ENCODE data around the gene MAP3K21.

The MAP3K21 gene

DNA sequence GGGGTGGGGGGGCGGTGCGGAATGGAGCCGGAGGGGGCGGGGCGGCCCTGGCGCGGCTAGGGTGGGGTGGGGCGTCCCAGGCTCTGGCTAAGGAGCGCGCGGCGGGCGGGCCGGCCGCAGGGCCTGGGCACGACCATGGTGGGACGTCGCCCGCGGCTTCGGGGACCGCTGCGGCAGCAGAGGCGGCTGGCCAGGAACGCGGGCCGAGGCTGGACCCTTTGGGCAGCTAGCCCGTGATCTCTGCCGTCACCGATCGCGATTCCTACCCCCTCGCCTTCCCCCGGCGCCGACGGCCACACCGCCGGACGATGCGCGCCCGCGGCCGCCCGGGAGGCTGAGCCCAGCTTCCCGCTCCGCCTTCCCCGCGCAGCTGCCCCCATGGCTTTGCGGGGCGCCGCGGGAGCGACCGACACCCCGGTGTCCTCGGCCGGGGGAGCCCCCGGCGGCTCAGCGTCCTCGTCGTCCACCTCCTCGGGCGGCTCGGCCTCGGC, at the start of gene MAP3K21:
TSS of gene MAP3K21 (plus strand) at position 74 of the 491 bp plus-strand sequence. CDS start at position 379, 305 bp downstream.
- DNase-seq: no peak

DNA sequence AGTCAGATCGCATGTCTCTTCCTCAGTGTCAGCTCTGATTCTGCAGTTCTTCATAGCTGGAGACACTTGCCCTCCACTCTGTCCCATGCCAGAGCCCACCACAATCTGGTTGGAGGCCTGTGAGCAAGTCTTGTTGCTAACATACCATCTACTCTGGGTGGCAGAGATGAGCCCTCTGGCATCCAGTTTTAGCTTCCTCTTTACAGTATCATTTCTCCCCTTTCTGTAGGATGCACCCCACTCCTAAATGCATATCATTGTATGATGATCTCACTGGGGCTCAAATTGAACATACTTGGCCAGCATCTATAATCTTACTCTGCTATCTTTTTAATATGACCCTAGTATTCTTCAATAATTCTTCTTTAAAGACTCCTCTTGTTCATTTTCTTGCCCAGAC, 48.9 kb upstream of the MAP3K21 start:
- no peak for DNase-seq

DNA sequence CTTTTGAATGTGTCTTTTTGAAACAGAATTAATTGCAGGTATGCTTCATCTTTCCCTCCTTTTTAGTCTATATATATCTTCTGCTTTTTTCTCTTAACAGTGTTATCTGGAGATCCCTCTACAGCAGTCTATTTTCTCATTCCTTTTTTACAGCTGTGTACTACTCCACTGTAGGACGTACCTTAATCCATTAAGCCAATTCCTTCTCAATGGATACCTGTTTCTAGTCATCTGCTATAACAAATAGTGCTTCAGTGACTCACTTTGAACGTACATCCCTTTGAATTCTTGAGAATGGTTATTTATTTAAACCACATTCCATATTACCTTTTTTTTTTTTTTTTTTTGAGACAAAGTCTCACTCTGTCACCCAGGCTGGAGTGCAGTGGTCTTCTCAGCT, 47.6 kb upstream of the MAP3K21 start:
- no peak for DNase-seq

DNA sequence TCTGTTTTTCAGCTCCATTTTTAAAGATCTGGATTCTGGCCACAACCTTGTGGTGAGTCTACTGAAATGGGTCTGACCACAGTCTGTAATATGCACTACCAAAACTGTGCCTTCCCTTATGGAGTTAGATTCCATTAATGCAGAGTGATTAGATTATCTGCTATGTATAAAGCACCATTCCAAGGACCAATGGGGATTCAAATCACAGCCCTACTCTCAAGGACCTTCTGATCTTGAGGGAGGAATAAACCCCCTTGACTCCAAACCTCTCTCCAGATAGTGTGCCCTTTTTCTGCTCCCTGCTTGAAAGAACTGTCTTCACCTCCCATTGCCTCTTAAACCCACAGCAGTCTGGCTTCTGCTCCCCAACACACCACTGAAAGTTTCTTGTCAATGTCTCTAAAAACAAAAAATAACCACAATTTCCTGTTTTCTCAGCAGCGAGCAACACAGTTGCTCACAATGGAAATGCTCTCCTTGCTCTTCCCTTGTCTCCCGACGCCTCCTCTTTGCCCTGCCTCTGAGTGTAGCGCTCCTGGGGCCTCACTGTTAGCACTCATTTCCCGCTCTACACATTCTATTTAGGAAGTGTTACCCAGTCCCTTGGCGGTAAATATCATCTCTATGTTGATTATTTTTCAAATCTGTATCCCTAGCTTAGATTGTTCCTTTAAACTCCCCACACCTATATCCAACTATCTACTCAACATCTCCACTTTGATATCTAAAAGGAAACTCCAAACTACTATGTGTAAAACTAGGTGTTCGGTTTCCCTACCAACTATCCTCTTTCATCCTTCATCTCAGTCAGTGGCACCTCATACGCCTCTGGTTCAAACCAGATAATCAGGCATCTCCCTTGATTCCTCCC, 45.6 kb upstream of the MAP3K21 start:
- DNase-seq: peak in 1 of 2 donors; percentile 45

DNA sequence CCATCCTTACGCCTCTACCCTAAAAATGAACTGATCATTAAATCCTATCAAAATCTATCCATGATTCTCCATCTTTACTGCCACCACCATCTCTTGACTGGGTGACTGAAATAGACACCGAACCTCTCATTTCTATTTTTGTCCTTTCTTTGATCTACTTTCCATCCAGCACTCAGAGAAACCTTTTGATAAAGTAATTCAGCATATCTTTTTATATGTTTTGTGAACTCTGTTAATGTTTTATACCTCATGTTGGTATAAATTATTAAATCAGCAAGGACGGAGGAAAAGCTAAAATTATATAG, 45.0 kb upstream of the MAP3K21 start:
- no peak for DNase-seq

DNA sequence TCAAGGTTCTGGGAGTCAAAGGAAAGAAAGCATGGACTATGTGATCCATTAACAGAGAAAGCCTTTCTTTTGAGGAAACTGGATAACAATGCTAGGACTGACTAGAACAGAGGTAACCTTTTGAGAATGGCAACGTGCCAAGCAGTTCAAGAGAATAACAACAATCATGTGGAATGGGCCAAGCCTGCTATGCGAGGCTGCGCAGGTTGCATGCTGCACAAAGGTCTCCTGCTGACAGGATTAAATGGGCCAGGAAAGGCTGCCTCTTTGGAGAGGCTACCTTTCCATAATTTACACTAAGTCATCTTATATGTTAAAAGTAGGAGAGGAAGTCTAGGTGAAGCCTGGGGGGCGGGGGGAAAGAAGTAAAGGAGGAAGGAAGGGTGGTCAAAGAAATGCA, 37.8 kb upstream of the MAP3K21 start:
- DNase-seq: no peak

DNA sequence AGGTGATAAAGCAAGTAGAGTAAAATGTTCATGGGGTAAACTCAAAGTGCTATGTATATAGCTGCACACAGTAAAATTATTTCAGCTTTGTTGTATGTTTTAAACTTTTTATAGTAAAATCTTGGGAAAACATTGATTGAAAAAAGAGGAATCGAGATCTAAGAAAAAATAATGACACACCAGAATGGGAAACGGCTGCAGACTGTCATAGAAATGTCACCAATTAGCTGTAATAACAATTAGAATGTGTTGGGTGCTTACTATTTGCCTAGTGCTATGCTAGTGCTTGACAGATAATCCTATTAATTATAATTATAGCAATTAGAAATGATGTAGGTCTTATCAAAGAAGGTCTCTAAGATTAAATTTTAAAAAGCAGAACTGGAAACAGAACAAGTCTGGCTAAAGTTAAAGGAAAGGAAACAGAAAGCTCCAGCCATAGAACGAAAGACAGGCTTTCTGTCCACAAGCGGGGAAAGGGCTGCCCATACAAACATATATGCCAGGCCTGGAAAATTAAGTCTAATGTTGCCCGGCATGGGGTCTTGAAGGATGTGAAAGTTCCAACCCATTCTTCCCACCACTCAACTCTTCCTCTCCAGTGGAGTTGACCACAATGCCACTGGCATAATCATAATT, 37.0 kb upstream of the MAP3K21 start:
- DNase-seq: no peak

DNA sequence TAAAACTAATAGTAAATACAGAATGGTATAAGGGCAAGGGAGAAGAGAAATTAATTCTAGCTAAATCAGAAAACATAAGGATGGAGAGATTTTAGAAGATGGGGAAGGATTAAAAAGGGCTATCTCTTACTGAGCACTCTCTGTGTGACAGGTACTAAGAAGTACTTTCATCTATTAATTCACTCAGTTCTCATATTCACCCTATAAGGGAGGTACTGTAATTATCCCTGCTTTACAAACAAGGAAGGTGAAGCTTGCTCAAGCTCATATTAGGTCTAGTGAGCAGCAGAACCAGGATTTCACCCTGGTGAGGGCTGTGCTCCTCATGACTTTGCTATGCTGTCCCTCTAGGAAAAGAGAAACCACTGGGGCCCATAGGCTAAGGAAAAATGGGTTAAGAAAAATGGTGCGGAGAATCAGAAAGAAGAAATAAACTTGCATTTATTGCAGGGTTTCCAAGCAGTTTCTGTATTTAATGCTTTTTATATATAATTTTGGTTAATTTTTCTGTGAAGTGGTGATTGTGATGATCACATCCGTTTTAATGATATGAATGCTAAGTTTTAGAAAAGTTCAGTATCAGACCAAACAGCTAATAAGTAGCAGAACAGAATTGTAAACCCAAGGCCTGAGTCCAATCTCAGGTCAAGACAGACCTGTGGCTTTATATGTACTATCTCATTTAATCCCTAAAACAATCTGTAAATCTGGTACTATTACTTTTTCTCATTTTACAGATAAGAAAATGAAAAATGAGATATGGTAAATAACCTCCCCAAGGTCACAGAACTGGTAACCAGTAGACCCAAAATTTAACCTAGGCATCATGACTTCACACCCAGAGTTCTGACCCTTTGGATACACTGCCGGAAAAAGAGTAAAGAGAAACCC, 33.7 kb upstream of the MAP3K21 start:
- DNase-seq: no peak

DNA sequence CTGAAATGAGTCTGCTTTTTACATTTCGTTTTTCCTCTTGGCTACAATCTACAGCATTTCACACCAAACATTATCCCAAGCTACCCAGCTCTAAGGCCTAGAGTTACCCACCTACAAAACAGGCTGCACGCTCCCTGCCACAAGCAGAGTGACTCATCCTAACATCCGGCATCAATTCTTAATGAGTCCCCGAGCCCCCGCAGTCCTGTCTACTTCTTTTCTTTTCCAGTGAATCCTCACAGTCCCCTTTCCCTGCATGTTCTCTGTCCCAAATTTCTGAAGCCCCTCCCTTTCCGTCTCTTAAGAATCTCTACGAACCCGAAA, 32.6 kb upstream of the MAP3K21 start:
- peak; percentile 32 to 49 for DNase-seq

DNA sequence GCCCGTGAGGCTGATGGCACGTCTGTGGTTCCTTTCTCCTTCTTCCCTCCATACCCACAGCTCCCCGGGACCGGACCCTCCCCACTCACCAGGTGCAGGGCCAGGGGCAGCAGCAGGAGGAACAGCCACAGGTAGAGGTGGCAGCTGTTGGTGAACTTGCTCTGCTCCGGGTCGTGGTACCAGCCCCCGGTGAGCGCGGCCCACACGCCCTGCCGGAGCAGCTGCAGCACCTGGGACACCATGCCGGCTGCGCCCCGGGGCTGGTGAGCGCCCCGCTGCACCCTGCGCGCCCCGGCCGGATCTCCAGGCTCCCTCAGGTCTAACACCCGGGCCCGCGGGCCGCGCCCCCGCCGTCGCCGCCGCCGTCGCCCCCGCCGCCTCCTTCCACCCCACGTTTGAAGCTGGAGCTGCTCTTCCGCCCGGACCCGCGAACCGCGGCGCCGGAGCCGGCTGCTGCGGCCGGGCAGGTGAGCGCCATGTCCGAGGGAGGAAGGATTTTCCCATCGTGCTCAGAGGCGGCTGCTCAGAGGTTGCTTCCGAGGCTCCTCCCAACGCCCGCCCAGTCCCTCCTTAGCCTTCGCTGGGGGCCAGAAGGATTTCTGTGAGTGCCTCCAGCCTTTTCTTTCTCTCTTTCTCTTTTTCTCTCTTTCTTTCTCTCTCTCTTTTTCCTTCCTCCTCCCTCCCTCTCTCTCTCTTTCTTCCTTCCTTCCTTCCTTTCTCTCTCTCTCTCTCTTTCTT, 32.1 kb upstream of the MAP3K21 start, which contains the start of gene PCNX2:
TSS of gene PCNX2 (minus strand) at position 489 of the 738 bp plus-strand sequence. CDS start at position 242, 247 bp downstream.
- peak; percentile 47 to 69 for DNase-seq

DNA sequence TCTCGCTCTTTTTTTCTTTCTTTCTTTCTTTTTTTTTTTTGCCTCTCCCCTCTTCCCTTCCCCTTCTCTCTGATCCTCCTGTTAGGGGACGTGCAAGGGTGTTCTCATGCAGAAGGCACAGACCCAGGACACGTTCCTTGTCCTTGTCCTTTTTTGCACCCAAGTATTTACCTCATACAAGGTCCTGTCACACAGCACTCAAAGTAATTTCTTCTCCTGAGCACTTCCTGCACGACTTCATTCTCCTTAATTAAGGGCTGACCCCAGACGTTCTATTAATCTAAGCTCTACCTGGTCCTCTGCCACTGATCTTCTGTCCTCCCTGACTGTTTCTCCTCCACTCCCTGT, 31.6 kb upstream of the MAP3K21 start:
- DNase-seq: no peak

DNA sequence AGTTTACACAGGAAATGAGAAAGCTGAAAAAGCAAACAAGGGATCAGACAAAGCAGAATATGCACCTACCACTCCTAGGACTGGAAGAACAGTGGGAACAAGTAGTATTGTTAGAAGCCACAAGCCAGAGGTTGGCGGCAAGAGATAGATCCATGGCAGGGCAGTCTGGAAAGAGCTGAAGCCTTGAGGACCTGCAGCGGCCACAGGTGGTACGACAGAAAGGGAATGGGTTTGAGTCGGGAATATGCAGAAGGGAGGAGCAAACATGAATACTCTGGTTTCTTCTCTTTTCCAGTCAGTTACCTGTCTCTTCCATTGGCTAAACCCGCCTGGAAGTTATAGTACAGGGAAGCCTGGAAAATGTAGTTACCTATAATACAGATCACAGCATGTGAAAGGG, 28.1 kb upstream of the MAP3K21 start:
- no peak for DNase-seq

DNA sequence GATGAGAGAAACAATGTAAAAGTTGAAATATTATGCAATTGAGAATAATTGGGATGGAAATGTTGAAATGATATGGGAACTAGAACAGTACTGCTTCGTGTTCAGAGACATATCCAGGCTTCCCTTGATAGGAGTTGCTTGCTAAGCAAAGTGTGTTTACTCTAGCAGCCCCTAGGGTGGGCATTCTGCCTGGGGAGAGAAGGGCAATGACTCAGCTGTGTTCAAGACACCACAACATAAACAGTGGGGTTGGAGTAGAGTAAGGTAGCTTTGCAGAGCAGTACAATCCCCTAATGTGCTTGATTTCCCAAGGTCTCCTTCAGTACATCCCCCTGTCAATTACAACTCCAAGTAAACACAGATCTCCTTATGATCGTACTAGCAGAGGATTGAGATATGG, 27.2 kb upstream of the MAP3K21 start:
- no peak for DNase-seq

DNA sequence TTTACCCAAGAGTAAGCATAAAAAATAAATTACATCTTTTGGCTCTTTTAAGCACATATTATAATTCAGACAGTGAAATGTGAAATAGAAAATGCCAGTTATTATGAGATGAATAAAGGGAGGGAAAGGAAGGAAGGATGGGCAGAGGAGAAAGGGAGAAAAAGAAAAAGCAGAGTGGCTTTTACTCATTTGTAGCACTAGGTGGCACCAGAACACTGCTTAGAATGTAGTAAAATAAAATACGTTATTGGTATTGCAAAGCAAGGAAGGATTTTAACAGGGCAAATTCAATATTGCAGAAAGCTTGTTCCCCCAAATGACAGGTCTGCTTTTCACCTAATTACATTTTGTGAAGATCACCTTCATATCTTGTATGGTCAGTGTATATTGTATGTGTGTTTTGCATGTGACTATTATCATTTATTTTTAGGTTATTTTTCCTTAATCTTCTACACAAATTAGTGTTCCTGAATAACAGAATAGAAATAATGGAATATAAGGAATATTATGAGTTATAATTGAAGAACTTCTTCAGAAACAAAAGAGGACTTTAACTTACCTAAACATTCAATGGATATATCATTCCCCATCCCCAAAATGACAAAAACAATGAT, 22.9 kb upstream of the MAP3K21 start:
- peak in 1 of 2 donors; percentile 59 for DNase-seq

DNA sequence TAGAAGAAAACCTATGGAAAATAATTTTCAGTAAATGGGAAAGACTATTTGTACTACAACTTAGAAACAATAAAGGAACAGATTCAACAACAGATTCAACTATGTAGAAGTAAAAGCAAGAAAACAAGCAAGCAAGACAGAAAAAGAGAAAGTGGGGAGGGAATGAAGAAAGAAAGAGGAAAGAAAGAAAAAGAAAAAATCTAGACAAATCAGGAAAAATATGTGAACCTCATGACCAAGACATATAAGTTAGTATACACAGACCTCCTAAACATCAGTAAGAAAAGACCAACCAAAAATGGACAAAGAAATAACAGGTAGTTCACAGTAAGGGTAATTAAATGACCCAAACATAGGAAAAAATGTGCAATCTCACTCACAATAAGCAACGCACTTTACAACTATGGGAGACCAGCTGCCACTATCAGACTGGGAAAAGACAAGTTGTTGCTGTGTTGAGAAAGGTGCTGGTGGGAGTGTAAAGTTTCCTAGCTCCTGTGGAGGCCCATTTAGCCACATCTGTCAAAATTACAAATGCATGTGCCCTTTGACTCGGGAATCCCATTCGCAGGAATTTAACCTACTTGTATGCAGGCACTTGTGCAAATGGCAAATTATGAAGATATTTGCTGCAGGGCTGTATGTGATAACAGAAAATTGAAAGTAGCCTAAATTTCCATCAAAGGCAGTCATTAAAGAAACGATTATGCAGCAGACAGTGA, 13.9 kb upstream of the MAP3K21 start:
- no peak for DNase-seq

DNA sequence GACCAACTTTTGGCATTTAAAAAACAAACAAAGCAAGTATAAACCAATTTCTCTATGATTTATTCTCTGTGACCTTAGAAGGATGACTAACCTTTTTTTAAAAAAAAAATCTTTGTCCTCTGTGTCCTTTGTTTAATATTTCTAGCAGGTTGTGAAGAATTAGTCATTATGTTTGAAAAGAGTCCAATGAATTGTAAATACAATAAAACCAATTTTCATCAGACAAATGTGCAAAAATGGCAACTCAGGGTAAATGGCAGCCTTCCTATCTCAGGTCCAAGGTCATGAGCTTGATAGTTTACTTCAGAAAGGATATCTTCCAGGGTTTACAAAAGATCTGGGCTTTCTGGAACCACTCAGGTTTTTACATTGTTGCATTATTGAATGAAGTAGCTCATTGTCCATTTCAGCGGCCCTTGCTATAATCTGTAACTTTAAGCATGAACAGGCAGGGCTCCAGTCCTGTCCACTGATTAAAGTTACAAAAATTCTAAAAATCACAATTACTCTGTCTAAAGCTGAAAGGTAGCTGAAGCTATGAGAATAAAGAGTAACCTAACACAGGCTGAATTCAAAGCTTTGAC, 11.7 kb upstream of the MAP3K21 start:
- no peak for DNase-seq

DNA sequence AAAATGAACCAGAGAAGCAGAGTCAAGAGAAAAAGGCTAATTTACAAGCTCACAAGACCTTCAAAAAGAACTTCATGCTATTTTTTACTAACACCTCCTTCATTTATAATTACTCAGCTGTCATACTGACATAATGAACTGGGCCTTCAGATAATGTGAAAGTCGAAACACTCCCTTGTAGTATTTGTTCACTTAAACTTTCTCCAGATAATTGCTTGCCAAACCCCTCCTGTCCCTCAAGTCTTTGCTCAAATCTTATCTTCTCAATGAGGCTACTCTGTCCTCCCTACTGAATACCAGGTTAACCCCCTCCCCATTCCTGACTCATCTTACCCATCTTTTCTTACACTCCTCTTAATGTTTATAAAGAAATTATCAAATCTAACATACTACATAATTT, 11.1 kb upstream of the MAP3K21 start:
- no peak for DNase-seq

DNA sequence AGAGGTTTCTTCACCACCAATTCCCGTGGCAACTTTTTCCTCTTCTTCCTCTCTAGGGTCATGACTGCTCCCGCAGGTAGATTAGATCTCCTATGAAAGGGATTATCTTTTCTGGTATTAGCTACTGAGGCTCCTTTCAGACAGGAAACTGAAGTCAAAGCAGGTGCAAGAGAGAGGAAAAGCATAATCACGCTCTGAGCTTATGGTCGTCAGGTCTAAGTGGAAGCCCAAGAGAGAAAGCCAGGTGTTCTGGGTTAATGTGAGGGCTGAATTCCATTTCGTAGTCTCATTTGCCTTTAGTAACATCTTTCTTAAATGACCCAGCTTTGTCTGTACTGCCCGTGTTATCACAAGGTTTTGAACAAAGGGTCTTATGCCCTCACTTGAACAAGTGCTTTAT, 8.3 kb upstream of the MAP3K21 start:
- DNase-seq: no peak

DNA sequence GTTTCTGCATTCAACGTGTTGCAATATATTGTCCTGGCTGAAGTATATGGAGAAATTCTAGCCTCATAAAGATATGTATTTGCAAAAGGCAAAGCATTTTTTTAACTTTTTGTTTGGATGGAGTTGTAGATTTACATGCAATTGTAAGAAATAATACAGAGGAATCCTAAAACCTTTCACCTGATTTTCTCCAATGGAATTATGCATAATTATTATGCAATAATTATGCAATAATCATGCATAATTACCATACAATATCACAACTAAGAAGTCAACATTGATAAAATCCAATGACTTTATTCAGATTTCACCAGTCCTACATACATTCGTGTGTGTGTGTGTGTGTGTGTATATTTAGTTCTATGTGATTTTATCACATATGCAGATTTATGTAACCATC, 7.5 kb upstream of the MAP3K21 start:
- DNase-seq: no peak

DNA sequence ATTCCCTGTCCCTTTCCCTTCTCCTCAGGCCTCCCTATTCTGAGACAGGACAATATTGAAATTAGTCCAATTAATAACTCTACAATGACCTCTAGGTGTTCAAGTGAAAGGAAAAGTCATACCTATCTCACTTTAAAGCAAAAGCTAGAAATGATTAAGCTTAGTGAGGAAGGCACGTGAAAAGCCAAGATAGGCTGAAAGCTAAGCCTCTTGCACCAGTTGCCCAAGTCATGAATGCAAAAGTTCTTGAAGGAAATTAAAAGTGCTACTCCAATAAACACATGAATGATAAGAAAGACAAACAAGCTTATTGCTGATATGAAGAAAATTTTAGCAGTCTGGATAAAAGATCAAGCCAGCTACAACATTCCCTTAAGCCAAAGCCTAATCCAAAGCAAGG, 3.8 kb upstream of the MAP3K21 start:
- no peak for DNase-seq

DNA sequence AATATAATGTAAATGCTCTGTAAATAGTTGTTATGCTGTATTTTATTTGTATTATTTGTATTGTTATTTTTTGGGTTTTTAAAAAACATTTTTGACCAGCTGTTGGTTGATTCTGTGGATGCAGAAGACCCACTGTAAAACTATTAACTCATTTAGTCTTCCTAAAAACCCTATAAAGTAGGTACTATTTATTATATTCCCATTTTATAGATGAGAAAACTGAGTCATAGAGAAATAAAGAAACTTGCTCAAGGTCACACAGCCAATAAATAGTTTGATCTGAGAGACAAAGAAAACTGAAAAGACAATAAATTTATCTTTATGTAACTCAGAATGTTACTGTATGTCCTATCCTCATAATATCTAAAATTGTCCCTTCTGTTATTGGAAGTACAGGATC, 1.2 kb upstream of the MAP3K21 start:
- DNase-seq: no peak

Data from CD4-positive, alpha-beta T cell treated with Interleukin-4 for 1 hour (primary cell).